ENCODE data around the gene PFKFB3.
"Not testable (repeated sequence)": the region's sequence is repeated elsewhere in the genome, so short reads cannot be mapped to it uniquely, and the experiment has no call there.

GRCh38 chr10:6248908-6249307, 46.2 kb downstream of the PFKFB3 start:
- not testable (repeated sequence) for TF ChIP-seq EP300, POLR2A (IDR thresholded peaks at IDR 0.05)
- TF ChIP-seq, protein P1, sequence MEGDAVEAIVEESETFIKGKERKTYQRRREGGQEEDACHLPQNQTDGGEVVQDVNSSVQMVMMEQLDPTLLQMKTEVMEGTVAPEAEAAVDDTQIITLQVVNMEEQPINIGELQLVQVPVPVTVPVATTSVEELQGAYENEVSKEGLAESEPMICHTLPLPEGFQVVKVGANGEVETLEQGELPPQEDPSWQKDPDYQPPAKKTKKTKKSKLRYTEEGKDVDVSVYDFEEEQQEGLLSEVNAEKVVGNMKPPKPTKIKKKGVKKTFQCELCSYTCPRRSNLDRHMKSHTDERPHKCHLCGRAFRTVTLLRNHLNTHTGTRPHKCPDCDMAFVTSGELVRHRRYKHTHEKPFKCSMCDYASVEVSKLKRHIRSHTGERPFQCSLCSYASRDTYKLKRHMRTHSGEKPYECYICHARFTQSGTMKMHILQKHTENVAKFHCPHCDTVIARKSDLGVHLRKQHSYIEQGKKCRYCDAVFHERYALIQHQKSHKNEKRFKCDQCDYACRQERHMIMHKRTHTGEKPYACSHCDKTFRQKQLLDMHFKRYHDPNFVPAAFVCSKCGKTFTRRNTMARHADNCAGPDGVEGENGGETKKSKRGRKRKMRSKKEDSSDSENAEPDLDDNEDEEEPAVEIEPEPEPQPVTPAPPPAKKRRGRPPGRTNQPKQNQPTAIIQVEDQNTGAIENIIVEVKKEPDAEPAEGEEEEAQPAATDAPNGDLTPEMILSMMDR (IDR thresholded peaks at IDR 0.05) = not testable (repeated sequence)
